Measurements from ENCODE around the gene NRIP2.
"Not testable (repeated sequence)": the region's sequence is repeated elsewhere in the genome, so short reads cannot be mapped to it uniquely, and the experiment has no call there.

NRIP2 gene

GRCh38 chr12:2834581-2835491 is at the start of gene NRIP2:
Gene NRIP2 (minus strand): TSS chr12:2835035. CDS start chr12:2834983, 52 bp downstream.
- DNase-seq (ENCODE audit: low read depth): no peak

GRCh38 chr12:2879853-2880252 is 45.0 kb upstream of the NRIP2 start:
- DNase-seq (ENCODE audit: low read depth): no peak

GRCh38 chr12:2877953-2878732 is 43.3 kb upstream of the NRIP2 start:
- no peak for DNase-seq (ENCODE audit: low read depth)

- DNase-seq (ENCODE audit: low read depth): peak; percentile 79
These were observed 42.5 kb upstream of the NRIP2 start, which contains the start of the genes FOXM1 and RHNO1 for GRCh38 chr12:2877047-2877952. Gene FOXM1 (minus strand): TSS chr12:2877174. CDS start chr12:2874478, 2,696 bp downstream. Gene RHNO1 (plus strand): TSS chr12:2877223. CDS start chr12:2885367, 8,144 bp downstream.

GRCh38 chr12:2876431-2877046 is 41.7 kb upstream of the NRIP2 start:
- DNase-seq (ENCODE audit: low read depth): no peak

- DNase-seq (ENCODE audit: low read depth): not testable (repeated sequence)
These were observed 34.3 kb upstream of the NRIP2 start for GRCh38 chr12:2868986-2869632.

GRCh38 chr12:2864198-2864597 is 29.4 kb upstream of the NRIP2 start:
- DNase-seq (ENCODE audit: low read depth): no peak

- not testable (repeated sequence) for DNase-seq (ENCODE audit: low read depth)
These were observed 28.6 kb upstream of the NRIP2 start for GRCh38 chr12:2863402-2863801.

- no peak for DNase-seq (ENCODE audit: low read depth)
These were observed 28.0 kb upstream of the NRIP2 start for GRCh38 chr12:2862876-2863275.

- no peak for DNase-seq (ENCODE audit: low read depth)
These were observed 25.3 kb upstream of the NRIP2 start for GRCh38 chr12:2860170-2860569.

- DNase-seq (ENCODE audit: low read depth): no peak
These were observed 24.1 kb upstream of the NRIP2 start for GRCh38 chr12:2858944-2859421.

GRCh38 chr12:2858334-2858733 is 23.5 kb upstream of the NRIP2 start:
- DNase-seq (ENCODE audit: low read depth): no peak

GRCh38 chr12:2857576-2857975 is 22.7 kb upstream of the NRIP2 start:
- DNase-seq (ENCODE audit: low read depth): no peak

GRCh38 chr12:2857021-2857431 is 22.2 kb upstream of the NRIP2 start, which contains the start of gene TEX52:
Gene TEX52 (minus strand): TSS chr12:2857039. CDS start chr12:2857026, 13 bp downstream.
- no peak for DNase-seq (ENCODE audit: low read depth)

GRCh38 chr12:2856051-2856450 is 21.2 kb upstream of the NRIP2 start:
- DNase-seq (ENCODE audit: low read depth): no peak

GRCh38 chr12:2855546-2855945 is 20.7 kb upstream of the NRIP2 start:
- DNase-seq (ENCODE audit: low read depth): no peak

- DNase-seq (ENCODE audit: low read depth): no peak
These were observed 20.0 kb upstream of the NRIP2 start for GRCh38 chr12:2854669-2855453.

GRCh38 chr12:2853626-2854025 is 18.8 kb upstream of the NRIP2 start:
- DNase-seq (ENCODE audit: low read depth): no peak

- DNase-seq (ENCODE audit: low read depth): no peak
These were observed 17.1 kb upstream of the NRIP2 start for GRCh38 chr12:2851931-2852330.

- no peak for DNase-seq (ENCODE audit: low read depth)
These were observed 10.4 kb upstream of the NRIP2 start for GRCh38 chr12:2845280-2845679.

Measured in stimulated activated CD8-positive, alpha-beta memory T cell treated with anti-CD3 and anti-CD28 coated beads, Interleukin-12 subunit alpha, Interleukin-12 subunit beta, amount 100 ng/mL, for 1 hour (primary cell).